ENCODE data around the gene SEMA6B.
"Not testable (repeated sequence)": the region's sequence is repeated elsewhere in the genome, so short reads cannot be mapped to it uniquely, and the experiment has no call there.

SEMA6B gene

DNA sequence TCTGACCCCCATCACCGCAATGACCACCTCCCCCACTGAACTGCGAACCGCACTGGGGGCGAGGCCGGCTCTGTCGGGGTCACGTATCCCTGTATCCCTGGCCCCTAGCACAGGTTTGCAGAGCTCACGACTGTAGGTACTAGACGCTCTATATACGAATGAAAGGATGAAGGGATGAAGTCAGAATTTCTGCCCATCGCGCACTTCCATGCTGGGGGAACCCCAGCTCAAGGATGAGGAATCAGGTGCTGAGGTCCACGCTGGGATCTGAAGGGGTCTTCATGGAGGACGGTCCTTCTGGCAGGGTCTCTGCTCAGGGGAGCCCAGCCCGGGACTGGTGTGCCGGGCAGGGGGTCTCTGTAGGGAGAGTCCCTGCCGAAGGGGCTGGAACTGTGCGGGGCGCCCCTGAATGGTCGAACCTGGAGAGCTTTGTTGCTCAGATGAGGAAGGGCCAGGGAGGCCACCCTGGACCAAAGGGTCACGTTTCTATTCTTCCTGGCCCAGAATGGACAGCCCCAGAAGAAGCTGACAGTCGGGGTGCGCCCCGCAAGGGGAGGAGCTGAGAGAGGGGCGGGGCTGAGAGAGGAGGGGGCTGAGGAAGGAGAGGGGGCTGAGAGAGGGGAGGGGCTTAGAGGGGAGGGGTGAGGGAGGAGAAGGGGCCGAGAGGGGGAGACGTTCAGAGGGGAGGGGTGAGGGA lies 37.9 kb upstream of the SEMA6B start:
- Mint-ChIP-seq H3K4me1 (peaks cover 15% of the 10 kb centered on the region), H3K36me3 (ENCODE audit: low read depth) (no peaks in the 10 kb centered on the region)

GRCh38 chr19:4596033-4596904 lies 36.8 kb upstream of the SEMA6B start:
- Mint-ChIP-seq H3K9me3 (no peaks in the 10 kb centered on the region), H3K4me1 (peaks cover 22% of the 10 kb centered on the region), H3K27me3 (ENCODE audit: low read depth) (peaks cover 32% of the 10 kb centered on the region), H3K4me3 (no peak overlapping the region), H3K36me3 (ENCODE audit: low read depth) (no peaks in the 10 kb centered on the region), H3K27ac (no peak overlapping the region)
- TF ChIP-seq, protein P1, sequence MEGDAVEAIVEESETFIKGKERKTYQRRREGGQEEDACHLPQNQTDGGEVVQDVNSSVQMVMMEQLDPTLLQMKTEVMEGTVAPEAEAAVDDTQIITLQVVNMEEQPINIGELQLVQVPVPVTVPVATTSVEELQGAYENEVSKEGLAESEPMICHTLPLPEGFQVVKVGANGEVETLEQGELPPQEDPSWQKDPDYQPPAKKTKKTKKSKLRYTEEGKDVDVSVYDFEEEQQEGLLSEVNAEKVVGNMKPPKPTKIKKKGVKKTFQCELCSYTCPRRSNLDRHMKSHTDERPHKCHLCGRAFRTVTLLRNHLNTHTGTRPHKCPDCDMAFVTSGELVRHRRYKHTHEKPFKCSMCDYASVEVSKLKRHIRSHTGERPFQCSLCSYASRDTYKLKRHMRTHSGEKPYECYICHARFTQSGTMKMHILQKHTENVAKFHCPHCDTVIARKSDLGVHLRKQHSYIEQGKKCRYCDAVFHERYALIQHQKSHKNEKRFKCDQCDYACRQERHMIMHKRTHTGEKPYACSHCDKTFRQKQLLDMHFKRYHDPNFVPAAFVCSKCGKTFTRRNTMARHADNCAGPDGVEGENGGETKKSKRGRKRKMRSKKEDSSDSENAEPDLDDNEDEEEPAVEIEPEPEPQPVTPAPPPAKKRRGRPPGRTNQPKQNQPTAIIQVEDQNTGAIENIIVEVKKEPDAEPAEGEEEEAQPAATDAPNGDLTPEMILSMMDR (IDR thresholded peaks at IDR 0.05; ENCODE audit: unreplicated experiment in 3 of 3) = no peak

More for the DNA sequence above, 37.9 kb upstream of the SEMA6B start:
- Mint-ChIP-seq H3K4me3 (peak overlapping the region; percentile 55 to 67 (median 66)), H3K27ac (no peak overlapping the region), H3K9me3 (no peaks in the 10 kb centered on the region), H3K27me3 (ENCODE audit: low read depth) (peaks cover 35% of the 10 kb centered on the region)
- TF ChIP-seq, protein P1 (IDR thresholded peaks at IDR 0.05; ENCODE audit: unreplicated experiment in 3 of 3) = no peak

GRCh38 chr19:4595158-4595557 lies 35.7 kb upstream of the SEMA6B start:
- not testable (repeated sequence) for H3K27ac Mint-ChIP-seq; H3K36me3 Mint-ChIP-seq (ENCODE audit: low read depth); H3K4me3 Mint-ChIP-seq; H3K9me3 Mint-ChIP-seq
- Mint-ChIP-seq H3K4me1 (peaks cover 22% of the 10 kb centered on the region), H3K27me3 (ENCODE audit: low read depth) (peaks cover 29% of the 10 kb centered on the region)

GRCh38 chr19:4594201-4594600 lies 34.7 kb upstream of the SEMA6B start:
- Mint-ChIP-seq H3K4me3 (peak overlapping the region in 1 of 3 experiments; percentile 41), H3K4me1 (peaks cover 27% of the 10 kb centered on the region)

GRCh38 chr19:4593409-4593851 lies 33.9 kb upstream of the SEMA6B start:
- H3K4me1 Mint-ChIP-seq = peaks cover 29% of the 10 kb centered on the region
- TF ChIP-seq, protein P1 (IDR thresholded peaks at IDR 0.05; ENCODE audit: unreplicated experiment in 3 of 3) = no peak
- peaks cover 30% of the 10 kb centered on the region for H3K27me3 Mint-ChIP-seq (ENCODE audit: low read depth)
- H3K27ac Mint-ChIP-seq = no peak overlapping the region
- H3K9me3 Mint-ChIP-seq = no peaks in the 10 kb centered on the region
- no peaks in the 10 kb centered on the region for H3K36me3 Mint-ChIP-seq (ENCODE audit: low read depth)
- H3K4me3 Mint-ChIP-seq = no peak overlapping the region

More at GRCh38 chr19:4594201-4594600, 34.7 kb upstream of the SEMA6B start:
- TF ChIP-seq, protein P1 (IDR thresholded peaks at IDR 0.05; ENCODE audit: unreplicated experiment in 3 of 3) = no peak
- no peaks in the 10 kb centered on the region for H3K9me3 Mint-ChIP-seq
- no peaks in the 10 kb centered on the region for H3K36me3 Mint-ChIP-seq (ENCODE audit: low read depth)
- H3K27ac Mint-ChIP-seq = peak overlapping the region in 1 of 3 experiments; percentile 31
- H3K27me3 Mint-ChIP-seq (ENCODE audit: low read depth) = peaks cover 30% of the 10 kb centered on the region

GRCh38 chr19:4592445-4592844 lies 33.0 kb upstream of the SEMA6B start:
- H3K9me3 Mint-ChIP-seq = no peaks in the 10 kb centered on the region
- TF ChIP-seq, protein P1 (IDR thresholded peaks at IDR 0.05; ENCODE audit: unreplicated experiment in 3 of 3) = no peak
- H3K27me3 Mint-ChIP-seq (ENCODE audit: low read depth) = peaks cover 29% of the 10 kb centered on the region
- H3K4me1 Mint-ChIP-seq = peaks cover 33% of the 10 kb centered on the region
- no peak overlapping the region for H3K27ac Mint-ChIP-seq
- H3K36me3 Mint-ChIP-seq (ENCODE audit: low read depth) = no peaks in the 10 kb centered on the region
- no peak overlapping the region for H3K4me3 Mint-ChIP-seq
